A549 (cell line): Measurements from ENCODE around the gene CCDC102B.

Source experiments
- CHD2 ChIP-seq: fragments of 150-350 bp; IDR thresholded peaks from 2 replicates; pipeline ENCODE4 v1.6.1; 2014; ENCODE audit warnings: low read length; ENCODE audit not compliant: partially characterized antibody
- CHD4 ChIP-seq: fragments of 200-600 bp; sonication (generic); IDR thresholded peaks from 2 replicates; pipeline ENCODE4 v1.6.1; 2016; ENCODE audit warnings: antibody characterized with exemption, mild to moderate bottlenecking, borderline replicate concordance
- JUN ChIP-seq, 2 experiments: fragments of >200 bp; sonication (Bioruptor Twin); formaldehyde crosslinking; IDR thresholded peaks; 2 replicates in 1 of 2; 3 replicates in 1 of 2; pipeline ENCODE4 v1.6.1; 2016 to 2017
- KDM1A ChIP-seq: fragments of 200-600 bp; sonication (generic); IDR thresholded peaks from 2 replicates; pipeline ENCODE4 v1.6.1; 2016; ENCODE audit warnings: low read depth, mild to moderate bottlenecking
- MAZ ChIP-seq: fragments of 150-350 bp; IDR thresholded peaks from 2 replicates; pipeline ENCODE4 v1.6.1; 2014; ENCODE audit warnings: antibody characterized with exemption, low read depth, low read length, borderline replicate concordance
- POLR2A ChIP-seq: IDR thresholded peaks from 2 replicates; pipeline ENCODE4 v1.6.1; 2012; ENCODE audit warnings: mild to moderate bottlenecking, low read length
- RAD21 ChIP-seq, 2 experiments: fragments of >200 bp in 1 of 2; sonication (Bioruptor Twin) in 1 of 2; formaldehyde crosslinking in 1 of 2; IDR thresholded peaks in 1 of 2; conservative IDR thresholded peaks in 1 of 2; 2 replicates in 1 of 2; 3 replicates in 1 of 2; pipeline ENCODE4 v1.6.1; 2012 to 2018; ENCODE audit warnings: inconsistent platforms in 1 of 2
- RCOR1 ChIP-seq: fragments of 150-350 bp; IDR thresholded peaks from 2 replicates; pipeline ENCODE4 v1.6.1; 2014; ENCODE audit warnings: antibody characterized with exemption, low read length, low read depth
- ZNF302 ChIP-seq: fragments of 250-450 bp; sonication (Bioruptor Pico); IDR thresholded peaks from 2 replicates; pipeline ENCODE4 v1.9.0; 2021; ENCODE audit warnings: inconsistent platforms, mild to moderate bottlenecking, moderate library complexity
- ZSCAN20 ChIP-seq: fragments of 250-450 bp; sonication (Bioruptor Pico); IDR thresholded peaks from 2 replicates; pipeline ENCODE4 v1.8.0; 2022; ENCODE audit warnings: mild to moderate bottlenecking, moderate library complexity
- TF ChIP-seq, protein P1 (sequence below): fragments of >200 bp; sonication (Bioruptor Twin); formaldehyde crosslinking; IDR thresholded peaks from 3 replicates; pipeline ENCODE4 v1.5.1; 2016
- TF ChIP-seq, protein P2 (sequence below): IDR thresholded peaks from 2 replicates; pipeline ENCODE4 v1.6.1; 2012
- TF ChIP-seq, protein P3 (sequence below): fragments of 250-450 bp; sonication (Bioruptor Pico); IDR thresholded peaks from 2 replicates; pipeline ENCODE4 v1.5.0; 2021; ENCODE audit warnings: mild to moderate bottlenecking, moderate library complexity, borderline replicate concordance
- TF ChIP-seq, protein P4 (sequence below): fragments of 450-650 bp; IDR thresholded peaks from 2 replicates; pipeline ENCODE4 v1.6.1; 2014; ENCODE audit warnings: antibody characterized with exemption

DNA sequence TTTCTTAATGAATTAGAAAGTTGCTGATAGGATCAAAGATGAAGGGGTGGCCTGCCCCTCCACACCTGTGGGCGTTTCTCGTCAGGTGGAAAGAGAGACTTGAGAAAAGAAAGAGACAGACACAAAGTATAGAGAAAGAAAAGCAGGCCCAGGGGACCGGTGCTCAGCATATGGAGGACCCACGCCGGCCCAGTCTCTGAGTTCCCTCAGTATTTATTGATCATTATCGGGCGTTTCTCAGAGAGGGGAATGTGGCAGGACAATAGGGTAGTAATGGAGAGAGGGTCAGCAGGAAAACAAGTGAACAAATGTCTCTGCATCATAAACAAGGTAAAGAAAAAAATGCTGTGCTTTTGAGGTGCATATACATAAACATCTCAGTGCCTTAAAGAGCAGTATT lies 144.3 kb downstream of the CCDC102B start:
- TF ChIP-seq, protein P1, sequence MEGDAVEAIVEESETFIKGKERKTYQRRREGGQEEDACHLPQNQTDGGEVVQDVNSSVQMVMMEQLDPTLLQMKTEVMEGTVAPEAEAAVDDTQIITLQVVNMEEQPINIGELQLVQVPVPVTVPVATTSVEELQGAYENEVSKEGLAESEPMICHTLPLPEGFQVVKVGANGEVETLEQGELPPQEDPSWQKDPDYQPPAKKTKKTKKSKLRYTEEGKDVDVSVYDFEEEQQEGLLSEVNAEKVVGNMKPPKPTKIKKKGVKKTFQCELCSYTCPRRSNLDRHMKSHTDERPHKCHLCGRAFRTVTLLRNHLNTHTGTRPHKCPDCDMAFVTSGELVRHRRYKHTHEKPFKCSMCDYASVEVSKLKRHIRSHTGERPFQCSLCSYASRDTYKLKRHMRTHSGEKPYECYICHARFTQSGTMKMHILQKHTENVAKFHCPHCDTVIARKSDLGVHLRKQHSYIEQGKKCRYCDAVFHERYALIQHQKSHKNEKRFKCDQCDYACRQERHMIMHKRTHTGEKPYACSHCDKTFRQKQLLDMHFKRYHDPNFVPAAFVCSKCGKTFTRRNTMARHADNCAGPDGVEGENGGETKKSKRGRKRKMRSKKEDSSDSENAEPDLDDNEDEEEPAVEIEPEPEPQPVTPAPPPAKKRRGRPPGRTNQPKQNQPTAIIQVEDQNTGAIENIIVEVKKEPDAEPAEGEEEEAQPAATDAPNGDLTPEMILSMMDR: no peak
- TF ChIP-seq ZNF302 (no peak), RAD21 (conservative IDR thresholded peaks at IDR 0.05 in 1 of 2, IDR thresholded peaks at IDR 0.05 in 1 of 2) (no peak), JUN (IDR thresholded peaks at IDR 0.05) (no peak), POLR2A (no peak), MAZ (no peak), KDM1A (no peak), RCOR1 (no peak), ZSCAN20 (CRISPR knock-in tag) (no peak), CHD4 (no peak), CHD2 (no peak)
- TF ChIP-seq, protein P2, sequence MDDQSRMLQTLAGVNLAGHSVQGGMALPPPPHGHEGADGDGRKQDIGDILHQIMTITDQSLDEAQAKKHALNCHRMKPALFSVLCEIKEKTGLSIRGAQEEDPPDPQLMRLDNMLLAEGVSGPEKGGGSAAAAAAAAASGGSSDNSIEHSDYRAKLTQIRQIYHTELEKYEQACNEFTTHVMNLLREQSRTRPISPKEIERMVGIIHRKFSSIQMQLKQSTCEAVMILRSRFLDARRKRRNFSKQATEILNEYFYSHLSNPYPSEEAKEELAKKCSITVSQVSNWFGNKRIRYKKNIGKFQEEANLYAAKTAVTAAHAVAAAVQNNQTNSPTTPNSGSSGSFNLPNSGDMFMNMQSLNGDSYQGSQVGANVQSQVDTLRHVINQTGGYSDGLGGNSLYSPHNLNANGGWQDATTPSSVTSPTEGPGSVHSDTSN: no peak
- TF ChIP-seq, protein P3, sequence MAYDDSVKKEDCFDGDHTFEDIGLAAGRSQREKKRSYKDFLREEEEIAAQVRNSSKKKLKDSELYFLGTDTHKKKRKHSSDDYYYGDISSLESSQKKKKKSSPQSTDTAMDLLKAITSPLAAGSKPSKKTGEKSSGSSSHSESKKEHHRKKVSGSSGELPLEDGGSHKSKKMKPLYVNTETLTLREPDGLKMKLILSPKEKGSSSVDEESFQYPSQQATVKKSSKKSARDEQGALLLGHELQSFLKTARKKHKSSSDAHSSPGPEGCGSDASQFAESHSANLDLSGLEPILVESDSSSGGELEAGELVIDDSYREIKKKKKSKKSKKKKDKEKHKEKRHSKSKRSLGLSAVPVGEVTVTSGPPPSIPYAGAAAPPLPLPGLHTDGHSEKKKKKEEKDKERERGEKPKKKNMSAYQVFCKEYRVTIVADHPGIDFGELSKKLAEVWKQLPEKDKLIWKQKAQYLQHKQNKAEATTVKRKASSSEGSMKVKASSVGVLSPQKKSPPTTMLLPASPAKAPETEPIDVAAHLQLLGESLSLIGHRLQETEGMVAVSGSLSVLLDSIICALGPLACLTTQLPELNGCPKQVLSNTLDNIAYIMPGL (CRISPR knock-in tag): no peak
- TF ChIP-seq, protein P4, sequence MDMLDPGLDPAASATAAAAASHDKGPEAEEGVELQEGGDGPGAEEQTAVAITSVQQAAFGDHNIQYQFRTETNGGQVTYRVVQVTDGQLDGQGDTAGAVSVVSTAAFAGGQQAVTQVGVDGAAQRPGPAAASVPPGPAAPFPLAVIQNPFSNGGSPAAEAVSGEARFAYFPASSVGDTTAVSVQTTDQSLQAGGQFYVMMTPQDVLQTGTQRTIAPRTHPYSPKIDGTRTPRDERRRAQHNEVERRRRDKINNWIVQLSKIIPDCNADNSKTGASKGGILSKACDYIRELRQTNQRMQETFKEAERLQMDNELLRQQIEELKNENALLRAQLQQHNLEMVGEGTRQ: no peak
